HG03066 (cell line): Measurements from ENCODE around the gene PLEKHG4B.
"Not testable (repeated sequence)": the region's sequence is repeated elsewhere in the genome, so short reads cannot be mapped to it uniquely, and the experiment has no call there.

Source experiments
- ATAC-seq: cut with Tn5 transposase; IDR thresholded peaks from one replicate; pipeline ENCODE4 v1.9.1; 2021; ENCODE audit warnings: low read depth; ENCODE audit not compliant: unreplicated experiment

The PLEKHG4B gene

DNA sequence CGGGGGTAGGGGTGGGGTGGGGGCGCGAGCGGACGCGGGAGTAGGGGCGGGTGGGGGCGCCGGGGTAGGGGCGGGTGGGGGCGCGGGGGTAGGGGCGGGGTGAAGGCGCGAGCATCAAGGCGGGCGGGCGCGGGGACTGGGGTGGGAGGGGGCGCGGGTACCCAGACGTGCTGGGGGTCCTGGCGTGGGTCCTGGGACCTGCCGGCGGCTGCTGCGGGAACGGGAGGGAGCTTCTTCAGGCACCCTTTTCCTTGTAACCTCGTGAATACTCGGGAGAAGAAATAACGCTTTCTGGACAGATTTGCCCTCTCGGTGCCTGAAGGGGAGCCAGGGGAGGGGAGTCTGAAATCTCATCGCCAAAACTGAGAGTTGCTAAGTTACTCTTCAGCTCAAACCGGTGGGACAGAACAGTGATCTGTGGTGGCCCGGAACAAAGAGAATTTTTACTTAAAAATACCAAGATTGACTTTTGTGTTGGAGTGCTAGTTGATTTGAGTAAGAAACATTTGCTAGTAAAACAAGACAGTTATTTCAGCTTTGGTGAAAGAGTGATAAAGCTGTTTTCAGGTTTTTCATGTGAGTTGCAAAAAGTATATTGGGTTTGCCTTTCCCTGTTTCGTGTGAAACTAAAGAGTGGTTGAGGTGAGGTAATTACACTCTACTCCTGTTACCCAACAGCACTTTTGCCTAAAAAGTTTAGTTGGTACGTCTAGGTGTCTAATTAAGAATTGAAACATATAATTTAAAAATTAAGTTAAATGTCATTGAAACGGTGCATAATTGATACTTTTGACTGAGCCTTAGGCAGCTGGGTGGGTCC, 643 bp downstream of the PLEKHG4B start:
- ATAC-seq: no peak

DNA sequence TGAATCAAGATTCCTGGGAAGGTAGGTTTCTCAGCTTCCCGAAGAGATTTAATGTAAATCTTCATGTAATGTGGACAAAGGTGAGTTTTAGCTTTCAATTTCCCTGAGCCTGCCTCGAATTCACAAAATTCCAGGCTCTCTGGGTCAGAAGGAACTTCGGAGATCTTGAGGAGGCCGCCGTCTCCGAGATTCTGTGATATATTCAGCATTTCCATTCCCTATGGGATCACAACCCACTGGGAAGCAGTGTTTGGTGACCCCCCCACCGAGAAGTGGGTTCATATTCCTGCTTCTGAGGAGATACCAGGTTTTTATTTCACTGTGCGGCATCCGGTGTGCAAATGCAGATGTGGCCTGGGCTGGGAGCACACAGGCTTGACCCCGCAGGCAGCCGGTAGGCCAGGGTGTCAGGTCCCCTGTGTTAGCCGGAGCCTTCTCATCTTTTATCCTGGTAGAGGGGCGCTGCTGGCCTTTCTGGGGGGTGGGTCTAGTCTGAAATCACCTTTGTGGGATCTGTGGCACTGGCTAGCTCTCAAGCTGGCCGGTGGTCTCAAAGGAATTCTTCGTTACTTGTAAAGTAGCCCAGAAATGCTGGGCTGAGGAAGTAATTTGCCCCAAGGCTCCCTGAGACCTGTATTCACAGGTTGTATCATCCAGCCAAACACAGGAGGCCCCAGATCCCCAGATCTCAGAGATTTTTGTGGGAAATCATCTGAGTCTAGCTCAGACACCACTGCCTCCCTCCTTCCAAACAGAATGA, 1.4 kb downstream of the PLEKHG4B start:
- no peak for ATAC-seq

DNA sequence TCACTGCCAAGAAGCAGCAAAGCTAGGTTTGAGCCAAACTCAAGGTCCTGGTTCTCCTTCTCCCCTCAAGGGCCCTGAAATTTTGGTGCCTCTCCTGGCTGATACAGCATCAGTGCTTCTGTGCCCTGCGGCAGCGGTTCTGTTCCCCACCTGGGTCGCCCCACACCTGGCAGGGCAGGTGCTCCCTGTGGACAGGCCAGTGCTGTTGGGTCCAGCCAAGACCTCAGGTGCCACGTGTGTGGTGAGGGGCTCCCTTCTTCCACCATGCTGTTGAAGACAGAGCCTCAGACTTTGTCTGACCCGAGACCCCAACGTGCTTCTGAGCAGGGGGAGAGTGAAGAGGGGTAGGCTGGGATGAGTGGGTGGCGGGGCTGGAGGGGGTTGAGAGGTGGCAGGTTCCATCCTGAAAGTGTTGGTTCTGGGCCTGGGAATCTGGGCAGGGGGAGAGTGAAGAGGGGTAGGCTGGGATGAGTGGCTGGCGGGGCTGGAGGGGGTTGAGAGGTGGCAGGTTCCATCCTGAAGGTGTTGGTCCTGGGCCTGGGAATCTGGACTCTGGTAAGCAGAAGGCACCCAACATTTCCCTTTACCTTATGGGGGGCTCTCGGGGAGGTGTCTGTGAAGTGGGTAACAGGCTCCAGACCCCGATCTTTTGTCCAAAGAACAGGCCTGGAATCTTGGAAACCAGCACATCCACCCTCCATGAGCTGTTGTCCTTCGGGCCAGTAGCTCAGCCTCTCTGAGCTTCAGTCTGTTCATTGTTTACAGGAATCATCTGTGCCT, 2.3 kb downstream of the PLEKHG4B start:
- ATAC-seq: no peak

DNA sequence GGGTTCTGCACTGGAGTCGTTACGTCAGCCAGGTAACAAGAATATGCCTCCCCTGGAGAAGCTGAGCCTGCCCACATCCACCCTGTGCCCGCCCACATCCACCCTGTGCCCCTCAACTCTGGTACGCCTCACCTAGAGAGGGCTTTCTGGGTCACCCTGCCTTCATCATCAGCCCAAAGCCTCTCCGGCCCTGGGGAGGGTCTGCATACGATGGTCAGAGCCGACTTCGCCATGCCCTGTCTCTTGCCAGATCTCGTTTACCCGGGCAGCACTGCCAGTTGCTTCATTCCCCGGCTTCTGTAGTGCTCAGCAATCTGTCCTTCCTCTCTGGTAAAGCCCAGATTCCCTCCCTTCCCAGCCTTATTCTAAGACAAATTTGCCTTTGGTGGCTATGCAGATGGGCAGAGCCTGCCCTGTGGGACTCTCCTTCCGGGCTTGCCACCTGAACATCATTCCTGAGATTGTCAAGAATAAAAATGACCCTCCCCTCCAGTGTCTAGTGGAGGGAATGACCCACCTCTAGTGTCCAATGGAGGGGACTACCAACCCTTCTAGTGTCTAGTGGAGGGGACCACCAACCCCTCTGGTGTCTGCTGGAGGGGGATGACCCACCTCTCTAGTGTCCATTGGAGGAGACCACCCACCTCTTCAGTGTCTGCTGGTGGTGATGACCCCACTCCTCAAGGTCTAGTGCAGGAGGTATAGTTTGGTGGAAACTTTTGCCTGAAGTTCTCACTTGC, 3.4 kb downstream of the PLEKHG4B start:
- no peak for ATAC-seq

GRCh38 chr5:96976-97660, 5.2 kb downstream of the PLEKHG4B start:
- ATAC-seq: no peak

DNA sequence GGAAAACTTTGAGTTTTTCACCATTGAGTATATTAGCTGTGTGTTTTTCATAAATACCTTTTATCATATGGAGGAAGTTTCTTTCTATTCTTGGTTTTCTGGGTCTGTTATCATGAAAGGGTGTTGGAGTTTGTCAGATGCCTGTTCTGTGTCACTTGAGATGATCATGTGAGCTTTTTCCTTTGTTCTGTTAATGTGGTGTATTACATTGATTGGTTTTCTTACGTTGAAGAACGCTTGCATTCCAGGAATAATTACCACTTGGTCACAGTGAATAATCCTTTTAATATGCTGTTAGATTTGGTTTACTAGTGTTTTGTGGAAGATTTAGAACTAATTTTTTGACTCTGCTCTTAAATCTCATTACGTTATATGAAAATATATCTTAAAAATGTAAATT, 7.8 kb downstream of the PLEKHG4B start:
- ATAC-seq: no peak

GRCh38 chr5:102411-103043, 10.6 kb downstream of the PLEKHG4B start:
- no peak for ATAC-seq

DNA sequence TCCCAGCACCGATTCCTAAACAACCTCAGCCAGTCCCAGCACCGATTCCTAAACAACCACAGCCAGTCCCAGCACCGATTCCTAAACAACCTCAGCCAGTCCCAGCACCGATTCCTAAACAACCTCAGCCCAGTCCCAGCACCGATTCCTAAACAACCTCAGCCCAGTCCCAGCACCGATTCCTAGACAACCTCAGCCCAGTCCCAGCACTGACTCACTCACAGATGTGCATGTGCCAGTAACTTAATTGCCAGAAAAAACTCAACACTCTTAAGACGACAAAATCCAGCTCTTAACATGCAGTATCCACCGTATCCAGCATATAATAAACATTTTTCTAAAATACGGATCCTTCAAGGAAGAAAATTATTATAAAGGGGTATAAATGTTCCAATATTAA, 12.1 kb downstream of the PLEKHG4B start:
- ATAC-seq: not testable (repeated sequence)

GRCh38 chr5:104778-105296, 12.9 kb downstream of the PLEKHG4B start:
- ATAC-seq: no peak

DNA sequence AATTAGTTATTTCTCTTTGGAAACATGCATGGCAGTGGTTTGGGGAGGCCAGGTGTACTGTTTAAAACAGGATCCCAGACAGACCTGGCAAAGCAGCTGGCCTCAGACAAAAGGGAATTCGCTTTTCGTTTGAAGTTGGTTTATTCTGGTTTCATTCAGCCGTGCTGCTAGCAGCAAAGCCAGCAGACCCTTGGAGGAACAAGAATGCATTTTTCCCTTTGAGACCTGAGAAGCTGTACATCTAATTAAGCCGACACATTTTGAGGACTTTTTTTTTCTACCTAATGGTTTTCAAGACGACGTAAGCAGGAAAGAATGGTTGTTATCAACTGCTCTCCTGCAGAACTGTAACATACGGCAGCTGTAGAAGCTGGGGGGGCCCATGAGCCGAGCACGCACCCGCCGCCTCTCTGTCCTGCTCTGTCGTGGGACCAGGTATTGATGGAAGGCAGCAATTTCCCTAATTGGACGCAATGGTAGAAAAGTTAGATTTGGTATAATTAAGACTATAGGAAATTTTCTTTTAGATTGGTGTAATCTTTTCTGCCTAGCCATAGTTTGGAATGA, 13.6 kb downstream of the PLEKHG4B start:
- no peak for ATAC-seq

GRCh38 chr5:106587-106986, 14.6 kb downstream of the PLEKHG4B start:
- ATAC-seq: no peak

DNA sequence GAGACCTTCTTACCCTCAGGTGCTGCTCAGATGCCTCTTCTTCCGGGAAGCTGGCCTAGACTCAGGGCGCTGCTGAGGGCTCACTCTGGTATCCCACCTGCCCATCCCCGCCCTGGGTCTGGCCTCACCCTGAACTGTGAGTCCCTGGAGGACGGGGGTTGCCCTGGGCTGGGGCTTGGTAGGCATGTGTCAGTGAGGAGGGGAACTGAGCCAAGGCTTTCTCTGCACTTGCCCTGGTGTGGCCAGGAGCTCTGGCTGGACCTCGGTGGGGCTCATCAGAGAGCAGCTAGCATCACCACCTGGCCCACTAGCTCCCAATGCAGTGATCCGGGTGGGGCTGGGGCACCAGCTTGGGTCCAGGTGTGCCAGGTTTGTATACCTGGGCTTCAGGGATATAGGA, 15.6 kb downstream of the PLEKHG4B start:
- ATAC-seq: no peak

DNA sequence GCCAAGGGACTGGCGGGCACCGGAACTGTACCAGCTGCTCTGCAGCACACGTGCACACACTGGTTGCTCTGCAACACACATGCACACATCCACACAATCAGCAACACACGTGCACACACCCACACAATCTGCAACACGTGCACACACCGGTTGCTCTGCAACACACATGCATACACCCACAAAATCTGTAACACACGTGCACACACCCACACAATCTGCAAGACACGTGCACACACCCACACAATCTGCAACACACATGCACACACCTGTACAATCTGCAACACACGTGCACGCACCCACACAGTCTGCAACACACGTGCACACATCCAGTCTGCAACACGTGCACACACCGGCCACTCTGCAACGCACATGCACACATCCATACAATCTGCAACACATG, 17.9 kb downstream of the PLEKHG4B start:
- ATAC-seq: no peak

DNA sequence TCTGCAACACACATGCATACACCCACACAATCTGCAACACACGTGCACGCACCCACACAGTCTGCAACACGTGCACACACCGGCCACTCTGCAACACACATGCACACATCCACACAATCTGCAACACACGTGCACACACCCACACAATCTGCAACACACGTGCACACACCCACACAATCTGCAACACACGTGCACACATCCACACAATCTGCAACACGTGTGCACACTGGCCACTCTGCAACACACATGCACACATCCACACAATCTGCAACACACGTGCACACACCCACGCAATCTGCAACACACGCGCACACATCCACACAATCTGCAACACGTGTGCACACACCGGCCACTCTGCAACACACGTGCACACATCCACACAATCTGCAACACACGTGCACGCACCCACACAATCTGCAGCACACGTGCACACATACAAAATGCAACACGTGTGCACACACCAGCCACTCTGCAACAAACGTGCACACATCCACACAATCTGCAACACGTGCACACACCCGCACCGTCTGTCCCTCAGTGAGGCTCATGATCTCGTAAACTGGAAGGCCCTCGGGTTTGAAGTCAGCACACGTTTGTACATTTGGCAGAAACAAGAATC, 18.4 kb downstream of the PLEKHG4B start:
- ATAC-seq: no peak

DNA sequence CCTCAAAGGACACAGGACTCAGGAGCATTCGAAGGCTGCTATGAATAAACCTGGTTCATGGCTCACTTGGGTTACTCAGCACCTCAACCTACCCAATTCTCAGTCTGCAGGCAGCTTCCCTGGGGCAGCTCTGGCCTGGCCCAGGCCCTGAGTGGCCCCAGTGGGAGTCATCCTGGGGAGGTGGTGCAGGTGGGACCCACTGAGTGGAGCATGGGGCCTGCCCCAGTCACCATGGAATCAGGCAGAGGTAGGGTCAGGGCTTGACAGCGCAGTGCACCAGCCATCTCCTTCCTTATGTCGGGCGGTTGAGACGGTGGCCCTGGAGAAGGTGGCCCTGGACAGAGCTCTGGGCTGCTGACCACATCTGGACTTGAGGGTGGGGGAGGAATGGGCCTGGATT, 19.2 kb downstream of the PLEKHG4B start:
- ATAC-seq: no peak

DNA sequence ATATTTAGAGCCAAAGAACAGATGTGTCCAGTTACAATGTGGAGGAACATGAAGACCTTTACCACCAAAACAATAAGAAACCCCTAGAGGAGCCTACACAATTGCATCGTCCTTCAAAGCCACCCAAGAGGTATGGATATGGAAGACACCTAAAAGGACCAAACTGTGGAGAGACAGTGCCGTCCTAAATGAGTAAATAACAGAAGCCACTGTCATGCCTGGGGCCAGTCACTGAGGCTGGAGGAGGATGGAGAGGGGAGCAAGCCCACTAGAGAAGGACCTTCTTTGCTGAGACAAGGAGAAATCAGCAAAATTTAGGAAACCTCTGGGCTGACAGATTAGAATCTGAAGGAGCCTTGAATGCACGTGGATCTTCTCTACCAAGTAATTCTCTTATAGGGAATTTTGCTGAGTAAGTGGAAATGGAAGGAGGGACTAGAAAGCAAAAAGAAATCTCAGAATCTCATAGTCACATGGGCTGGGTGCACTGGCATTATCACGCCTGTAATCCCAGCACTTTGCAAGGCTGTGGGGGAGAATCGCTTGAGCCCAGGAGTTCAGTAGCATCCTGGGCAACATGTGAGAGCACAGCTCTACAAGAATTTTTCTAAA, 27.6 kb downstream of the PLEKHG4B start:
- ATAC-seq: no peak

- ATAC-seq: no peak
These were observed 29.5 kb downstream of the PLEKHG4B start for GRCh38 chr5:121432-121831.

- no peak for ATAC-seq
These were observed 33.8 kb downstream of the PLEKHG4B start for GRCh38 chr5:125815-126214.
